Activated T-cell treated with anti-CD3 and anti-CD28 coated beads for 48 hours (primary cell): Measurements from ENCODE around the gene KCTD2.
"Not testable (repeated sequence)": the region's sequence is repeated elsewhere in the genome, so short reads cannot be mapped to it uniquely, and the experiment has no call there.

Source experiments
- DNase-seq: peaks from one replicate; pipeline ENCODE4 v3.0.0-alpha.2; 2020; ENCODE audit warnings: low read depth

KCTD2 gene

DNA sequence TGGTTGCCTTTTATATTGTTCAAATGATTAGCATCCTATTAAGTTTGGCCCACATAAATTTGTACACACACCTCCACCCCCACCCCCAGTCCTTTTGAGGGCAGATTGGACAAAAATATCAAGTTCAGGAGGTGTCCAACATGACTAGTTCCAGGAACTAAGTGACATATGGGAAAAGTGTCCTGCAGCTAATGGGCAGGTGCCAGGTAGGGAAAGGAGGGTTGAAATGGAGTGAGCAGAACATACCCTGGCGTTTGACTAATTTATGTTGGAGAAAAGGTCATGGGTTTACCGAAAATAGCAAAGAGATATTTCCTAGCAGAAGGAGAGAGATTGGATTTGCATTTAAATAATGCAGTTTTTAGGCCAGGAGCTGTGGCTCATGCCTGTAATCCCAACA is 4.9 kb downstream of the KCTD2 start:
- no peak for DNase-seq

DNA sequence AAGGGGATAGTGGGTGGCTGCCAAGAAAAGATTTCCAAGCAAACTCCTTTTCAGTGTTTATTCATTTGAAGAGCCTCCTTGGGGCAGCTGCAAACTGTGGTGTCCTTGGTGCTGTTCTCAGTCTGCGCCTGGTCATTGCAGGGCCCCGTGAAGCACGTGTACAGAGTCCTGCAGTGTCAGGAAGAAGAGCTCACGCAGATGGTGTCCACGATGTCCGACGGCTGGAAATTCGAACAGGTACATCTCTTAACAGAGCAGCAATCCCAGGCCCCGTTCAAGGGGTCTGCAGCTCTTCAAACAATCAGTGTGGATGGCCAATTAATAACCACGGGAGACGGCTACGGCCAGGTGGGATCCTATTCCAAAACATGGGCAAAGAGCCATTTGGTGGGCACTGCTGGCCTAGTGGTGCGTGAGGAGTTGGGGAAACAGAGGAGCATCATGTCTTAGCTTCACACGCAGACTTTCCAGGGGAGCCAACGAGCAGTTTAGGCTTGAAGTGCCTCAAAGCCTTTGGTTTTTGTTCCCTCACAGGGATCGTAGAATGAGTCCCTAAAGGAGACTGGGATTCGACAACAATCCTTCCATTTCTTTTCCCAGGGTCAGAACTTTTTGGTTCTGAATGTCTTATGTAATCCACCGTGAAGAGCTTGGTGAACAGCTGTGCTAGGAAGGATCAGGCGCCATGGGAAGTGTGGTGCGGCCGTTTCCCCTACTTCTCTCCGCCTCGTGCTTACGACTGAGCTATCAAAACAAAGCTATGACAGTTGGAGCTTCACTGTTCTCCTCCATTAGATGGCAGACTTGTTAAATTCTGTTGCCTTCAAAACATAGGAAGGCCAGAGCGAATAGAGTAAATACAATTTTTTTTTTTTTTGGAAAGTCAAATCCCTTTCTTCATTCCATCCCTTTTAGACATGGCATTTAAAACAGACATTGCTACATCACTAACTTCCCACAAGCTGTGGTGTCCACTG is 12.6 kb downstream of the KCTD2 start:
- no peak for DNase-seq

DNA sequence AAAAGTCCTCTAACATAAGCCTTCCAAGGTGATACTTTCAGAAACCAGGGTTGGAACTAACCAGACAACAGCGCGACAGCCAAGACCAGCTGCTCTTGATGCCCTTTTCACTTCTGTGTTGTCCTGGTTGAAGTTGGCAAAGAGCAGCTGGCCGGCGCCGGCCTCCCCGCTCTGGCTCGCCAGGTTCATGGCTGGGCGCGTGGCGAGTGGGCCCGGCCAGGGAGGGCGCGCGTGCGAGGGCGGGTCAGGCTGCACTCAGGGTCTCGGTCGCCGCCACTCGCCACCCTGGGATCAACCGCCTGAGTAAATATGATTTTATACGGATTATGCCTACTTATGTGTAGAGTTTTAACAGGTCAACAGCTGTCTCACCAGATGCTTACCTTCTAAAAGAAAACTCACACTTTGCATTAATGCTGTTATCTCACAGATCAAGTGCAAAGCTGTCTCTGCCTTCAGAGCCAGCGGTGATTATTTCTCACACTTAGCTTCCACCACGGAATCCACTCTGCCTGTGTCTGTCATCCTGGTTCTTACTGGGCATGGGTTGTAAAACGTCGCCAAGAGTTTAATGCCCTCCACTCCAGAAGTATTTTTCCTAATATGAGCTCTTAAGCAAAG is 13.5 kb downstream of the KCTD2 start:
- no peak for DNase-seq

- no peak for DNase-seq
Observed at GRCh38 chr17:75061055-75061438, 14.0 kb downstream of the KCTD2 start.

DNA sequence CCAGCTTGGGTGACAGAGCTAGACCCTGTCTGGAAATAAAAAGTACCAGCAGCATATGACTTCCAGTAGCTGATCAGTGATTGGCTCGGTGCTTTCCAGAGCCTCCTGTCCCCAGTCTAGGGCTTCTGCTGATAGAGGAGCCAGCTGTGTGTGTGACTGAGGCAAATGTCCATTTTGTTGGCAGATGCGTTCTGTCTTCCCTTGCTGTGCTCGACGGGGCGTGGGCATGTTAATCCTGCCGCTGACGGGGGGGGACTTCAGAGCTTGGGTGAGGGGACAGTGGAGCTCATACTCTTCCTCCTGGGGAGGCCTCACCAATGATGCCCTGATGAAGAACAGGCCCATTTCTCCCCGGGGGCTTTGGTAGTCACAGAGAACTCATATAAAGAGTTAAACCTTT is 14.6 kb downstream of the KCTD2 start:
- DNase-seq = no peak

- DNase-seq = no peak
Observed at GRCh38 chr17:75063201-75063600, 16.2 kb downstream of the KCTD2 start.

DNA sequence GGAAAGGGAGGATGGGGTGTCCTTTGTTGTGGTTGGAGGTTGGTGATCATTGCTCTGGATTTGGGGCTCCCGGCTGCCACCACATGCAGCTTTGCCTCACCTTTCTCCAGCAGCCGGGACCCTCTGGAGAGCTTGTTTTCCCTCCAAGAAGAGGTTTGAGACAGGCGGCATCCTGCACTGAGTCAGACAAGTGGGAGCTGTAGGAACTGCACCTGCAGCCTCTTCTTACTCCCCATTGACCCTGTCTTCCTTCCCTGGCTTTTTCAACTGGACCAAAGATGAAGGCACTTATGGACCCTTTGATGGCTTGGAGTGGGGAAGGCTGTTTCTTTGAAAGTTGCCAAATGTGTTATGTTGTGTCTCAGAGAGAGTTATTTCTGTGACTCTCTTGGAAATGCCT is 16.6 kb downstream of the KCTD2 start:
- no peak for DNase-seq

GRCh38 chr17:75064040-75064439 is 17.0 kb downstream of the KCTD2 start:
- DNase-seq = no peak

DNA sequence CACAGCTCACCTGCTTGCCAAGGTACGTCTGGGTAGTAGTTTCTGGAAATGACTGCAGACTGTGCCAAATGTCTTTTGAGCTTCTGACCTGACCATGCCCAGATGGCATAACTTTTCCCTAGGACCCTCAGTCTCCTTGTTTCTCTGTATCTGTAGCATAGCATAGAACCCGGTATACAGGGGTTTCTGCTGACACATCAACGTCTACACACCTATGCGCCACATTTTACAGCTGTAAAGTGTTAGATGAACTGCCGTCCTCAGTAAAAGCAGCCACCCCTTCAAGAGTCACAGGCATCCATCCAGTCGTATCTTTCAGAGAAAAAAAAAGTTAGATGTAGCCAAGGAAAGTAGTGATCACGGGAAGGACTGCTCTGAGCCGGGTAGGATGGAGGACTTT is 17.4 kb downstream of the KCTD2 start:
- no peak for DNase-seq

- DNase-seq = no peak
Observed at GRCh38 chr17:75064867-75065561, 18.0 kb downstream of the KCTD2 start.

DNA sequence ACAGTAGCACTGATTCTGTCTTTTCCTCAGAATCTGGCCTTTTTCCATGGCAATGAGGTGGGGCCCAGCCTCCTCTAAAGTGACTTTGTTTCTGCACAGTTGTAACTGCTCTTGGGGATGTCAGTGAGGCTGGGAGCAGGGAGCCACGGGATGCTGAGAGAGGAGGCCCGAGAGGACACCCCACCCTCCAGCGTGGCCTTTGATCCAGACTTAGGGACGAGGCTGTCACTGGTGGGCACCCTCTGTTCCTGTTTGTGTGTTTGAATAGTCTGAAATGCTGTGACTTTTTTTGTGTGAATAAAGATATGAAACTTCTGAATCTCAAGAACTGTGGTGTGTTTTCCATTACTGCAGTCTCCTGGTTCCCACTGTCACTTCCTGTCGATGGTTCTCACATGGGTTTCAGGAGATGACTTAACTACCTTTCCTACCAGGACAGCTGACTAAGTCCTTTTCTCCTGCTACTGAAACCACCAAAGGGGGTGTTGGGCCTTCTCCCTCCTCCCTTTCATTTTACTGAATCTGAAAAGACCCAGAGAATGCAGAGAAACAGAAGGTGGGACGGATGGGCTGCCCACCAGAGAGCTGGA is 18.6 kb downstream of the KCTD2 start:
- DNase-seq = no peak

DNA sequence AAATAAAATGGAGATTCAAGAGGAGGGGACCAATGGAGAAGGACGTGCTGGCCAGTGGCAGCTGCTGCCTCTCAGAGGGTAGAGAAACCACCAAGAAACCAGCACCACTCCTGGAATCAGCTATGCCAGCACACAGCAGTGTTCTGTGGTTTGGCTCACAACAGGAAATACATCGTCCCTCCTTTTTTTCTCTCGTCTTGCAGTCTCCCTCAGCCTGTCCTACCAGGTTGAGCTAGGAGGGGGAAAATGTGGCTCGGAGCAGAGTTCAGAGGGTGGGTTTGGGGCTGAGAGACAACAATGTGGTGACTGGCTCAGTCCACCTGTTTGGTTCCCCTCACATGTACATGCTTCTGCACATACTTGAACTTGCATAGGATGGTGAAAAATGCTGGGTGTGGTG is 20.8 kb downstream of the KCTD2 start:
- DNase-seq = no peak

- no peak for DNase-seq
Observed at GRCh38 chr17:75068750-75069149, 21.7 kb downstream of the KCTD2 start.

DNA sequence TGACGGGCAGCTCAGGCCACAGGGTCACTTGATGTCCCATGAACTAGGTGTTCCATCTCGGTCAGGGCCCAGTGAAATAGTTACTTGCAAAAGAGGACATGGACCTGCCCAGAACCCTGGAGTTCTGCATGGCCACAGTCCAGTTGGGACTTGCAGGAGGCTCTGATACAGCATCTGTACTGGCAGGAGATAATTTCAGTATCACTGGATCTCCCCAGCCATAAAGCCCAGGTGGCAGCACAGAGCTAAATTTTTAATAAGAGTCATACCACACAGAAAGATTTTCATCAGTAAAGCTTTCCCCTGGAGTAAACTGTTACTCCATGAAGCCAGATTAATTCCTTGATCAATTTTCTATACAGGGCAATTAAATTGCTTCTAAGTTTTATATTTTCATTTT is 22.8 kb downstream of the KCTD2 start:
- no peak for DNase-seq

GRCh38 chr17:75071478-75072271 is 24.6 kb downstream of the KCTD2 start:
- not testable (repeated sequence) for DNase-seq

GRCh38 chr17:75072909-75073308 is 25.9 kb downstream of the KCTD2 start:
- not testable (repeated sequence) for DNase-seq

GRCh38 chr17:75073618-75074047 is 26.6 kb downstream of the KCTD2 start:
- DNase-seq = no peak

GRCh38 chr17:75074532-75074931 is 27.5 kb downstream of the KCTD2 start:
- no peak for DNase-seq

GRCh38 chr17:75075597-75076336 is 28.7 kb downstream of the KCTD2 start:
- DNase-seq = no peak

DNA sequence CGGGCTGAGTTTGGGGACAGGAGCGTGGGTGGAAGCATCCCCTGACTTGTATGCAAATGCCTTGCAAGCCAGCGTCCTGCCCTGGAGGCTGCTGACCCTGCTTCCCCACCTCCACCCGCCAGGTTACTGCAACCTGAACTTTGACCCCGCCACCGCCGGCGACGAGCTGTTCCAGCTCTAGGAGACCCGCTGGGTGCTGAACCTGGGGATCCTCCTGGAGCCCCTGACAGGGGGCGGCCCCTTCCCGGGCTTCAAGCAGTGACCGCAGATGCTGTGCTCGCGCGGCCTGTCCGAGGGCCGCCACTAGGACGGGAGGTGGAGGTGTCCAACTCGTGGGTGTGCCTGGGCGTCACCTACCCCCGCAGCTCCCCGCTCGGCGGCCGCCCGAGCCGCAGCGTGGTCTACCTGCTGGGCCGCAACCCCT is 30.1 kb downstream of the KCTD2 start:
- DNase-seq = no peak
